HG03521 (cell line): ENCODE measurements around the gene CASZ1.

Experiments used
- ATAC-seq: cut with Tn5 transposase; IDR thresholded peaks from one replicate; pipeline ENCODE4 v1.9.1; 2021; ENCODE audit warnings: mild to moderate bottlenecking, moderate library complexity; ENCODE audit not compliant: unreplicated experiment

The CASZ1 gene

DNA sequence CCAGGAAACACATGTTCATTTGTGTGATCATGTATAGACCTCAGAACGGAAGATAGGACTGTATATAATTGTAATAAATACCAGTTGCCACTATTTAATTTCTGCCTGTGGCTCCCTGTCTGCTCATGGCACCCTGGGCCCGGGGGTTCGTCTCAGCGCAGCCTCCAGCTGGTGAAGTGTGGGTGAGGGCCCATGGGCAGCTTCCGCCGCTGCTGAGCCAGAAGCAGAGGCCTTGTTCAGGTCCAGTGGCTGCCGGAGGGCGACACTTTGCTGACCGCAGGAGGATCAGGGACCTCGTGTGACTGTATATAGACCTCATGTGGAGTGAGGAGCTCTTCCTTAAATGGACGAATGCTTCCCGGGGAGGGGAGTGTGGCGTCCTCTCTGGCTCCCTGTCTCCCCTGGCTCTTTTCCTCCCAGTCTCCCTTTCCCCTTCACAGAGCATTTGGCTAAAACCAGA is 165.8 kb downstream of the CASZ1 start:
- ATAC-seq: no peak

DNA sequence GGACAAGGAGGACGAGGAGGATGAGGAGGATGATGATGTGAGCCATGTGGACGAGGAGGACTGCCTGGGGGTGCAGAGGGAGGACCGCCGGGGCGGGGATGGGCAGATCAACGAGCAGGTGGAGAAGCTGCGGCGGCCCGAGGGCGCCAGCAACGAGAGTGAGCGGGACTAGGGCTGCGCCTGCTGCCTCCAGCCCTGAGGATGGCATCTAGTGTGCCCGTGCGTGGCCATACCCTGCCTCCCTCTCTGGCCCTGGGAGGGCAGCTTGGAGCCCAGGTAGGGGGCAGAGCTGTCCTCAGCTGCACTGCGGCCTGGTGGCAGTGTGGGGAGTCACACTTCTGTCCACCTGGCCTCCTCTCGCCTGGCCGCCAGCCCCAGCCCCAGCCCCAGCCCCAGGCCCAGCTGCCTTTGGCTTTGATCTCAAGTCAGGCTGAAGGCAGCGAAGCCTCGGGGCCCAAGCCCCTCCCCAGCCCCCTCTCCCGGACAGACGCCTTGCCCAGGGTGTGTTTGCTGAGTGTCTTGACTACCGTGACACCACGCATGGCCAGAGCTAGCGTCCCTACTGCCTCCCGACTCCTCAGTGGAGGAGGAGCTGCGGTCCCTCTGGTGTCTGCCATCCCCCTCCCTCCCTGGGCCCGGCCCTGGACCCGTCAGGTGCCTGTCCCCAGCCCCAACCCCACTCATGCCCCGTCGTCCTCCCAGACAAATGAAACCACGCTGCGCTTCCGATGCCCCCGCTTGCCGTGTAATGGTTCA is 166.5 kb downstream of the CASZ1 start:
- ATAC-seq: no peak

DNA sequence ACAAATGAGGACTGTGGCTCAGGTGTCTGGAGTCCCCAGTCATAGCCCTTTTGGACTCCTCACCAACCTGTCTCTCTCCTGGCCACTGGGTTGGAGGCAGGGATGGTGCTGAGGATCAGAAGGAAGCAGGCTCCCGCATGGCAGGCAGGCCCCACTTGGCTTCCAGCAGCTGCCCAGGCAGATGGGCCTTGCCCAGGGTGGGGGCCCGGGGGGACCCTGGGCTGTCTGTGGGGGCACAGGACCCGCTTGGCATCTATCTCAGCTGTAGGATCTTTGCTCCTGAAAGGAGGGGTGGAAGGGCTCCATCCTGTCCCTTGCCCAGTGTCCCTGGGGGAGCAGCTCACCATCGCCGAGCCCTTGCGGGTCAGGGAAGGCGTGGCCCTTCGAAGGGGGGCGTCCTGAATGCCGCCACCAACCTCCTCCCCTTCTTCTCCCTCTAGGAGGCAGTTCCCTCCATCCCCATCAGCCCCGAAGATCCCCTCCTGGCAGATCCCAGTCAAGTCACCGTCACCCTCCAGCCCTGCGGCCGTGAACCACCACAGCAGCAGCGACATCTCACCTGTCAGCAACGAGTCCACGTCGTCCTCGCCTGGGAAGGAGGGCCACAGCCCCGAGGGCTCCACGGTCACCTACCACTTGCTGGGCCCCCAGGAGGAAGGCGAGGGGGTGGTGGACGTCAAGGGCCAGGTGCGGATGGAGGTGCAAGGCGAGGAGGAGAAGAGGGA is 167.2 kb downstream of the CASZ1 start:
- ATAC-seq: no peak

- ATAC-seq: no peak
Observed at GRCh38 chr1:10628685-10629084, 167.8 kb downstream of the CASZ1 start.

GRCh38 chr1:10626791-10627410 is 169.5 kb downstream of the CASZ1 start:
- ATAC-seq: no peak

GRCh38 chr1:10626131-10626731 is 170.2 kb downstream of the CASZ1 start:
- no peak for ATAC-seq

GRCh38 chr1:10625554-10625953 is 170.9 kb downstream of the CASZ1 start:
- ATAC-seq: no peak

GRCh38 chr1:10625076-10625475 is 171.4 kb downstream of the CASZ1 start:
- no peak for ATAC-seq

- ATAC-seq: no peak
Observed at GRCh38 chr1:10624256-10625050, 172.0 kb downstream of the CASZ1 start.

GRCh38 chr1:10623686-10624145 is 172.7 kb downstream of the CASZ1 start:
- ATAC-seq: no peak

- no peak for ATAC-seq
Observed at GRCh38 chr1:10622910-10623685, 173.3 kb downstream of the CASZ1 start.

DNA sequence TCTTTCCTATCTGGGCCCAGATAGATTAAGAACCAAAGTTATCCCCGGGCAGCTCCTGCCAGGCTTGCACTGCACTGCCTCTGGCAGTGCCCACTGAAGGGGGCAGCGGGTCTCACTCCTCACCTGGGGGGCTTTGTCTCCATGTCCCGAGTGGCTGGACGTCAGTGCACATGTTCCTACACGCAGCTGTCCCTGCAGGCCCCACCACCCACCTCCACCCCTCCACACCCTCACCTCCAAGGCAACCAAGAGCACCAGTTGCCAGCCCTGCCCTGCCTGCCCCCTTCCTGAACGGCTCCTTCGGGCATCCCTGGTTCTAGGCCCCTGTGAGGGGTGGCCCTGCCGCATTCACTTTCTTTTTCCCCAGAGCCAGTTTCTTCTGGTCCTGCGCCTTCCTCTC is 174.5 kb downstream of the CASZ1 start:
- ATAC-seq: no peak

GRCh38 chr1:10620776-10621175 is 175.7 kb downstream of the CASZ1 start:
- ATAC-seq: no peak

DNA sequence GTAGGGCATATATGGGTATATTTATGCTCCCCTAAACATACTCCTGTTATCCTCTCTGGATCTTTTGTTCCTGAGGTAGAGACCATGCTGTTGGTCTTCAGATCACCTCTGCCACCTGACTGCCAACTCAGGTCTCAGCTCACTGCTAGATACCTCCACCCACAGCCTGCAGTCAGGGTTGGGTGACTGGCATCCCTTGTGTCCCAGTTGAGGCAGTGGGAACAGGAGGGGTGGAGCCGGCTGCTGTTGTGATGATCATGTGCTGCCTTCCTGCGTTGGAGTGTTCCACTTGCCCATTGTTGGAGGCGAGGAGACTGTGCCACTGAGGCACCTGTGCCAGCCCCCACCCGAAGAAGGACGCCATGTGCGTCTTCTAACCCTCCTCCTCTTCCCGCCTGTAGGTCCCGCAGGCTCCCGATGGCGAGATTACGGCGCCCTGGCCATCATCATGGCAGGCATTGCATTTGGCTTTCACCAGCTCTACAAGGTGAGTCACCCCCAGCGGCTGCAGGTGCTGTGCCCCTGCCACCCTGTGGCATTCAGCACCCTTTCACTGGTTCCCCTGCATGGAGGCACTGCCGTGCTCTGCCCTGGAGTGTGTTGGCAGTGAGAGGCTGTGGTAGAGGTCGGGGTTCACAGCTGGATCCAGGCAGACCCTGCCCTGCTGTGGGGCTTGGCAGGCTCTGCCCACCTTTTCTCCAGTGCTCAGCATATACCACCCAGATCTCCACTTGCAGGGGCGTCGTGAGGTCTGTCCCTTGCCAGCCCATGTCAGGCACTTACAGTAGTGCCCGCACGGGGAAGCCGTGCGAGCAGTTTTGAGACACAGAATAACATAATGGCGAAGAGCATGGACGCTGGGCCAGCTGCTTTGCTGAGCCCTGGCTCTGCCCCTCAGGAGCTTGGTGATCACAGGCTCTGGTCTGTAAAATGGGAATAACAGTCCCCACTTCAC is 178.2 kb downstream of the CASZ1 start:
- ATAC-seq: no peak

DNA sequence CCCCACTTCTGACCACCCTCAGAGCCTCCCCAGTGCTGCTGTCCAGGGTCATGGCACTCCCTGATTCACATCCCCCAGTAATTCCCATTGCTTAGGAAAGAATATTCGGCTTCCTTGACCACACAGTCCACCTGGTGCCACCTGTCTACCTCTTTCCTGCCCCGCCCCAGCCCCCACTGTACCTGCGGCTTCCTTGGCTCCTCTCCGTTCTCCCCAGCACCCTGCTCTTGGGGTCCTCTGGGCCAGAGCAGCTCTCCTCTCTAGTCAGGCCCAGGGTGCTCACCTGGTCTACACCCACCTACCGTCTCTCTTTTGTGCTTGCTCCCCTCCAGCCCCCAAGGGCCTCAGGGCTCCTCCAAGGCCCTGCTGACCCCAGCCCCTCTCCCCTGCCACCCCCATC is 179.1 kb downstream of the CASZ1 start:
- ATAC-seq: no peak

DNA sequence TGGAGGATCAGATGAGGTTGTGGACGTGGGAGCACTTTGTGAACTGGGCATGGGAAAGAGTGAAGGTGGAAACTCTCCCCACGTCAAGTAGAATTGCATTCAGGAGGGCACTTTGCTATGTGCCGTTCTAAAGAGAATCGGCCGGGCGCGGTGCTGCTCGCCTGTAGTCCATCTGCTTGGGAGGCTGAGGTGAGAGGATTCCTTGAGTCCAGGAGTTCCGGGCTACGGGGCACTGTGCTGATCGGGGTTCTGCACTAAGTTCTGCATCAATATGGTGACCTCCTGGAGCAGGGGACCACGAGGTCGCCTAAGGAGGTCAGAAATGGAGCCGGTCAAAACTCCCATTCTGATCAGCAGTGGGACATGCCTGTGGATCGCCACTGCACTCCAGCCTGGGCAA is 179.8 kb downstream of the CASZ1 start:
- ATAC-seq: no peak

- no peak for ATAC-seq
Observed at GRCh38 chr1:10615932-10616671, 180.3 kb downstream of the CASZ1 start.

GRCh38 chr1:10615332-10615731 is 181.1 kb downstream of the CASZ1 start:
- ATAC-seq: no peak
